Endodermal cell (in vitro differentiated cells): ENCODE data around the gene SDS. TPM values are rescaled to one million over a fixed set of nuclear protein-coding genes. Genes with fewer than 3 reads are reported as not detected.

Experiments
- DNase-seq: peaks from one replicate; pipeline ENCODE4 v3.0.0-alpha.2; 2017
- H3K27ac ChIP-seq: 2 replicates; pipeline ENCODE4 v1.5.1; 2013; ENCODE audit warnings: mild to moderate bottlenecking, low read depth, low read length, moderate library complexity
- H3K27me3 ChIP-seq: 2 replicates; pipeline ENCODE4 v1.6.1; 2013; ENCODE audit warnings: mild to moderate bottlenecking, low read length, moderate library complexity; ENCODE audit not compliant: insufficient read depth, control insufficient read depth, poor library complexity, severe bottlenecking
- H3K36me3 ChIP-seq: 2 replicates; pipeline ENCODE4 v1.7.0; 2013; ENCODE audit warnings: mild to moderate bottlenecking, low read length, moderate library complexity; ENCODE audit not compliant: control insufficient read depth, insufficient read depth
- H3K4me1 ChIP-seq: one replicate; pipeline ENCODE4 v1.7.0; 2013; ENCODE audit warnings: low read length; ENCODE audit not compliant: control insufficient read depth, insufficient read depth
- H3K4me3 ChIP-seq: 2 replicates; pipeline ENCODE4 v1.5.1; 2013; ENCODE audit warnings: mild to moderate bottlenecking, low read length, moderate library complexity
- H3K9ac ChIP-seq: 2 replicates; pipeline ENCODE4 v1.6.1; 2013; ENCODE audit warnings: mild to moderate bottlenecking, low read length, moderate library complexity; ENCODE audit not compliant: poor library complexity, severe bottlenecking; ENCODE audit errors: extremely low read depth
- H3K9me3 ChIP-seq: 2 replicates; pipeline ENCODE4 v1.6.1; 2013; ENCODE audit warnings: mild to moderate bottlenecking, low read length, moderate library complexity; ENCODE audit not compliant: control insufficient read depth
- H3K27ac Mint-ChIP-seq: 2 replicates; pipeline ENCODE4 v1.8.0; 2020; ENCODE audit warnings: mixed read lengths
- H3K27me3 Mint-ChIP-seq: 2 replicates; pipeline ENCODE4 v1.8.0; 2021; ENCODE audit warnings: mild to moderate bottlenecking, mixed read lengths; ENCODE audit not compliant: insufficient read depth
- H3K36me3 Mint-ChIP-seq: 2 replicates; pipeline ENCODE4 v1.8.0; 2020; ENCODE audit warnings: low read depth, mixed read lengths
- H3K4me1 Mint-ChIP-seq: 2 replicates; pipeline ENCODE4 v1.8.0; 2020; ENCODE audit warnings: mixed read lengths
- H3K4me3 Mint-ChIP-seq: 2 replicates; pipeline ENCODE4 v1.8.0; 2020; ENCODE audit warnings: mild to moderate bottlenecking, moderate library complexity, mixed read lengths
- H3K9me3 Mint-ChIP-seq: 2 replicates; pipeline ENCODE4 v1.8.0; 2020; ENCODE audit warnings: mild to moderate bottlenecking, mixed read lengths
- CTCF ChIP-seq: fragments of 200-600 bp; sonication (generic); conservative IDR thresholded peaks from 2 replicates; pipeline ENCODE4 v1.5.0; 2021; ENCODE audit warnings: antibody characterized with exemption, mild to moderate bottlenecking
- WGBS, 2 experiments: methylation state at CpG; one replicate each; pipeline versions ENCODE4 v1.1.5 to v1.1.7; 2013; ENCODE audit warnings: missing lambda C conversion rate in 2 of 2, mixed read lengths in 1 of 2; ENCODE audit not compliant: insufficient coverage in 1 of 2, insufficient read length in 1 of 2; 5-methylcytosine and 5-hydroxymethylcytosine counted together
- total RNA-seq, 2 donors: library from RNA; stranded (reverse); fragmentation: NEBNext Ultra II Directional in 1 of 2; extraction: Animal tissue kit (Norgen Biotek cat#: 25700) in 1 of 2; gene quantifications; 2 replicates in 1 of 2; 3 replicates in 1 of 2; pipeline ENCODE4 v1.2.1, GENCODE V29; 2021

The SDS gene
- total RNA-seq, 2 donors from 2014 or later = not detected

- Histone ChIP-seq H3K4me3 (no peak overlapping the region), H3K9me3 (no peaks in the 10 kb centered on the region), H3K27me3 (no peaks in the 10 kb centered on the region), H3K9ac (no peak overlapping the region), H3K36me3 (peaks cover 3% of the 10 kb centered on the region), H3K27ac (no peak overlapping the region), H3K4me1 (no peaks in the 10 kb centered on the region)
- H3K36me3 Mint-ChIP-seq = peaks cover 23% of the 10 kb centered on the region
- H3K9me3 Mint-ChIP-seq = no peaks in the 10 kb centered on the region
- H3K27ac Mint-ChIP-seq = no peak overlapping the region
- no peak for TF ChIP-seq CTCF
- peaks cover 6% of the 10 kb centered on the region for H3K27me3 Mint-ChIP-seq
- no peak overlapping the region for H3K4me3 Mint-ChIP-seq
- 88 to 91% methylated on average over 6 of the region's 6 CpGs for WGBS, 2 experiments
- DNase-seq = no peak
- H3K4me1 Mint-ChIP-seq = no peaks in the 10 kb centered on the region
These were observed 13.3 kb downstream of the SDS start for GRCh38 chr12:113390064-113391043.

GRCh38 chr12:113388351-113388750 lies 15.3 kb downstream of the SDS start:
- no peak overlapping the region for H3K4me3 ChIP-seq
- no peak for TF ChIP-seq CTCF
- H3K27ac Mint-ChIP-seq = no peak overlapping the region

DNA sequence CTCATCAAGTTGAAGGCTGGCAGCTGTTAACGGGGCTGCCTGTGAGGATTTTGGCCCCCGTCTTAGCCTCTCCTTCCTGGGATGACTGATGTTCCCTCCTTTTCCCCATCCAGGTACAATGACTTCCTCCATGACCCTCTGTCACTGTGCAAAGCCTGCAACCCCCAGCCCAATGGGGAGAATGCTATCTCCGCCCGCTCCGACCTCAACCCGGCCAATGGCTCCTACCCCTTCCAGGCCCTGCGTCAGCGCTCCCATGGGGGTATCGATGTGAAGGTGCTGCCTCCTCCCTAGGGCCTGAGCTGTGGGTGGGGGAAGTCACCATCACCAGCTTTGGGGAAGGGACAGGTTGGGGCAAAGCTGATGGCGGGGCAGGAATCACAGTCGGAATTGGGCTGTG lies 16.1 kb downstream of the SDS start:
- H3K36me3 Mint-ChIP-seq = peaks cover 34% of the 10 kb centered on the region
- H3K9me3 Mint-ChIP-seq = no peaks in the 10 kb centered on the region
- H3K4me1 Mint-ChIP-seq = no peaks in the 10 kb centered on the region
- no peaks in the 10 kb centered on the region for H3K27me3 Mint-ChIP-seq
- no peak overlapping the region for H3K27ac ChIP-seq
- H3K27me3 ChIP-seq = no peaks in the 10 kb centered on the region
- H3K9ac ChIP-seq = no peak overlapping the region
- no peaks in the 10 kb centered on the region for H3K9me3 ChIP-seq
- H3K4me1 ChIP-seq = no peaks in the 10 kb centered on the region
- no peak for TF ChIP-seq CTCF
- no peak overlapping the region for H3K4me3 ChIP-seq
- H3K4me3 Mint-ChIP-seq = no peak overlapping the region
- H3K27ac Mint-ChIP-seq = no peak overlapping the region
- WGBS, 2 experiments = 95 to 100% methylated on average over 4 to 11 of the region's 11 CpGs
- peaks cover 10% of the 10 kb centered on the region for H3K36me3 ChIP-seq
- no peak for DNase-seq

More at GRCh38 chr12:113388351-113388750, 15.3 kb downstream of the SDS start:
- Mint-ChIP-seq H3K4me3 (no peak overlapping the region), H3K27me3 (no peaks in the 10 kb centered on the region), H3K4me1 (no peaks in the 10 kb centered on the region), H3K9me3 (no peaks in the 10 kb centered on the region), H3K36me3 (peaks cover 34% of the 10 kb centered on the region)
- peaks cover 10% of the 10 kb centered on the region for H3K36me3 ChIP-seq
- H3K27ac ChIP-seq = no peak overlapping the region
- no peaks in the 10 kb centered on the region for H3K27me3 ChIP-seq
- 93 to 95% methylated on average over 13 to 14 of the region's 14 CpGs for WGBS, 2 experiments
- DNase-seq = no peak
- H3K4me1 ChIP-seq = no peaks in the 10 kb centered on the region
- no peak overlapping the region for H3K9ac ChIP-seq
- H3K9me3 ChIP-seq = no peaks in the 10 kb centered on the region
